Measurements from ENCODE around the gene MPO. TPM values are rescaled to one million over a fixed set of nuclear protein-coding genes. Genes with fewer than 3 reads are reported as not detected.

The MPO gene
- total RNA-seq, 1 donor from 2014 or later = not detected

GRCh38 chr17:58318627-58319172 is 38.0 kb upstream of the MPO start:
- no peak for TF ChIP-seq CTCF (IDR thresholded peaks at IDR 0.05)
- Mint-ChIP-seq H3K4me3 (ENCODE audit: unreplicated experiment) (no peak overlapping the region), H3K9me3 (ENCODE audit: low read depth) (no peaks in the 10 kb centered on the region), H3K36me3 (ENCODE audit: low read depth) (no peaks in the 10 kb centered on the region), H3K27me3 (ENCODE audit: low read depth) (peaks cover 15% of the 10 kb centered on the region), H3K27ac (ENCODE audit: unreplicated experiment) (no peak overlapping the region), H3K4me1 (ENCODE audit: low read depth) (no peaks in the 10 kb centered on the region)
- DNase-seq (ENCODE audit: low spot score) = peak; percentile 51

DNA sequence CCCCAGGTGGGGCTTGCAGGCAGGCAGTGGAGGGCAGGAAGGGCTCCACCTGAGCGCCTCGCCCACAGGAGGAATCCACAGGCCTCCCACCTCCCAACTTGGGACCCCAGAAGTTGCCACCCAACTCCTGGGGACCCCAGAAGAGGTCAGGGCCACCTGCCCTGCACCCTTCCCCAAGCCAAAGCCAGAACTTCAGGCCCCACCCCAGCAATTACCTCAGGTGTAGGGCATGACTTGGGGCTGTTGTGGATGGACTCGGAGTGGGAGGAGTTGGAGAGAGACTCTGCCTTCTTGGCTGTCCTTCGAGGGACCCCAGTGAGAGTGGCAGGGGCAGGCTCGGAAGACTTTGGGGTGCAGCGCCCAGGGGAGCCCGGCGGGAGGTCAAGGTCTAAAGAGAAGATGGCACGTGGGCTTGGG is 37.3 kb upstream of the MPO start:
- no peaks in the 10 kb centered on the region for H3K36me3 Mint-ChIP-seq (ENCODE audit: low read depth)
- no peak overlapping the region for H3K27ac Mint-ChIP-seq (ENCODE audit: unreplicated experiment)
- no peak overlapping the region for H3K4me3 Mint-ChIP-seq (ENCODE audit: unreplicated experiment)
- no peaks in the 10 kb centered on the region for H3K4me1 Mint-ChIP-seq (ENCODE audit: low read depth)
- TF ChIP-seq CTCF (IDR thresholded peaks at IDR 0.05) = no peak
- peak; percentile 54 for DNase-seq (ENCODE audit: low spot score)
- peaks cover 15% of the 10 kb centered on the region for H3K27me3 Mint-ChIP-seq (ENCODE audit: low read depth)
- H3K9me3 Mint-ChIP-seq (ENCODE audit: low read depth) = no peaks in the 10 kb centered on the region

- H3K4me3 Mint-ChIP-seq (ENCODE audit: unreplicated experiment) = no peak overlapping the region
- TF ChIP-seq CTCF (IDR thresholded peaks at IDR 0.05) = peak; percentile 81
- no peaks in the 10 kb centered on the region for H3K4me1 Mint-ChIP-seq (ENCODE audit: low read depth)
- H3K27me3 Mint-ChIP-seq (ENCODE audit: low read depth) = peaks cover 15% of the 10 kb centered on the region
- peak; percentile 34 for DNase-seq (ENCODE audit: low spot score)
- H3K36me3 Mint-ChIP-seq (ENCODE audit: low read depth) = no peaks in the 10 kb centered on the region
- H3K9me3 Mint-ChIP-seq (ENCODE audit: low read depth) = no peaks in the 10 kb centered on the region
- no peak overlapping the region for H3K27ac Mint-ChIP-seq (ENCODE audit: unreplicated experiment)
Observed at GRCh38 chr17:58317421-58318064, 36.8 kb upstream of the MPO start.

DNA sequence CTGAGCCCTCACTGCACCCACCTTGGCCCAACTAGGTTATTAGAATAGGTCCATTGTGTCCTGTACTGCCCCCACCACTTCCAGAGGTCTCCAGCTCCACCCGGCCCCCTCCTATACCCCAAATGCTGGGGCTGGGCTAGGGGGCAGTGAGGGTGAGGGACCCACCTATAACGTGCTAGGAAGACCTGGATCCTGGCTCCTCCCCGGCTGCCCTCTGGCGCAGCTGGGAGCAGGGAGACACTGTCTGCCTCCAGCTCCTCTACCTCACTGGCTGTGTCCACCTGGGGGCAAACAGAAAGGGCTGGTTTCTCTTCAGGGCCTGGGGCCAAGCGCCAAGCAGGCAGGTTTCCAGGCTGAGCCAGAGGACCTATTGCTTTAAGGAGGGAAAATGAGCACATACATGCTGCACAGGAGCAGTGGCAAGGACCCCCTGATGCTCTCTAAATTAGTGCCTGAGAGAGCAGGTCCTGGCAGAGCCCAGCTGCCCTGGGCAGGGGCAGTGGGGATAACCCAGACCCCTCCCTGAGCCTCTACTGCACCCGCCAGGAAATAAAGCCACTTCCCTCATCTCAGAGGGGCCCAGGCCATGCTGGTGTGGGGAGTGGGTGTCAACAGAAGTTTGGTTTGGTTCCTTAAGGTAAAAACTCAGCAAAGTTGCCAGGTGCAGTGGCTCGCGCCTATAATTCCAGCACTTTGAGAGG is 35.7 kb upstream of the MPO start:
- Mint-ChIP-seq H3K36me3 (ENCODE audit: low read depth) (no peaks in the 10 kb centered on the region), H3K27me3 (ENCODE audit: low read depth) (peaks cover 12% of the 10 kb centered on the region), H3K27ac (ENCODE audit: unreplicated experiment) (no peak overlapping the region), H3K9me3 (ENCODE audit: low read depth) (no peaks in the 10 kb centered on the region), H3K4me1 (ENCODE audit: low read depth) (no peaks in the 10 kb centered on the region), H3K4me3 (ENCODE audit: unreplicated experiment) (no peak overlapping the region)
- TF ChIP-seq CTCF (IDR thresholded peaks at IDR 0.05) = no peak
- no peak for DNase-seq (ENCODE audit: low spot score)

GRCh38 chr17:58315750-58316149 is 35.0 kb upstream of the MPO start:
- Mint-ChIP-seq H3K36me3 (ENCODE audit: low read depth) (no peaks in the 10 kb centered on the region), H3K4me1 (ENCODE audit: low read depth) (no peaks in the 10 kb centered on the region), H3K27ac (ENCODE audit: unreplicated experiment) (no peak overlapping the region), H3K27me3 (ENCODE audit: low read depth) (peaks cover 12% of the 10 kb centered on the region), H3K9me3 (ENCODE audit: low read depth) (no peaks in the 10 kb centered on the region), H3K4me3 (ENCODE audit: unreplicated experiment) (no peak overlapping the region)
- DNase-seq (ENCODE audit: low spot score) = no peak
- no peak for TF ChIP-seq CTCF (IDR thresholded peaks at IDR 0.05)

Measured in chondrocyte (in vitro differentiated cells).